Activated T-cell treated with anti-CD3 and anti-CD28 coated beads, Interleukin-2, amount 50 U/mL, for 24 hours (primary cell): ENCODE measurements around the gene PRR12.

Experiments
- DNase-seq: peaks from one replicate; pipeline ENCODE4 v3.0.0-alpha.2; 2020
- H3K27ac Mint-ChIP-seq: 2 replicates; pipeline ENCODE4 v1.8.0; 2020; ENCODE audit warnings: mild to moderate bottlenecking, mixed read lengths
- H3K27me3 Mint-ChIP-seq: 2 replicates; pipeline ENCODE4 v1.8.0; 2020; ENCODE audit warnings: mixed read lengths
- H3K36me3 Mint-ChIP-seq: 2 replicates; pipeline ENCODE4 v1.8.0; 2020; ENCODE audit warnings: low read depth, mixed read lengths
- H3K4me1 Mint-ChIP-seq: 2 replicates; pipeline ENCODE4 v1.8.0; 2020; ENCODE audit warnings: low read depth, mixed read lengths
- H3K4me3 Mint-ChIP-seq: 2 replicates; pipeline ENCODE4 v1.8.0; 2020; ENCODE audit warnings: mild to moderate bottlenecking, moderate library complexity, mixed read lengths
- H3K9me3 Mint-ChIP-seq: 2 replicates; pipeline ENCODE4 v1.8.0; 2020; ENCODE audit warnings: mixed read lengths

PRR12 gene

DNA sequence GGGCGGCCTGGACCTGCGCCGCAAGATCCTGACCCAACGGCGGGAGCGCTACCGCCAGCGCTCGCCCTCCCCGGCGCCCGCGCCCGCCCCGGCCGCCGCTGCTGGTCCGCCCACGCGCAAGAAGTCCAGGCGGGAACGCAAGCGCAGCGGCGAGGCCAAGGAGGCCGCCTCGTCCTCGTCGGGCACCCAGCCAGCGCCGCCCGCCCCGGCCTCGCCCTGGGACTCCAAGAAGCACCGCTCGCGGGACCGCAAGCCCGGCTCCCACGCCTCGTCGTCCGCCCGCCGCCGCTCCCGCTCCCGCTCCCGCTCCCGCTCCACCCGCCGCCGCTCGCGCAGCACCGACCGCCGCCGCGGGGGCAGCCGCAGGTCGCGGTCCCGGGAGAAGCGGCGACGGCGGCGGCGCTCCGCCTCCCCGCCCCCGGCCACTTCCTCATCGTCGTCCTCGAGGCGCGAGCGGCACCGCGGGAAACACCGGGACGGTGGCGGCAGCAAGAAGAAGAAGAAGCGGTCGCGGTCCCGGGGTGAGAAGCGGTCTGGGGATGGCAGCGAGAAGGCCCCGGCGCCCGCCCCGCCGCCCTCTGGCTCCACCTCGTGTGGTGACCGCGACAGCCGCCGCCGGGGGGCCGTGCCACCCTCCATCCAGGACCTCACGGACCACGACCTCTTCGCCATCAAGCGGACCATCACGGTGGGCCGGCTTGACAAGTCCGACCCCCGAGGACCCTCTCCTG, 61.0 kb downstream of the PRR12 start:
- Mint-ChIP-seq H3K9me3 (no peaks in the 10 kb centered on the region), H3K4me3 (no peak overlapping the region), H3K27ac (no peak overlapping the region), H3K4me1 (peaks cover 2% of the 10 kb centered on the region), H3K27me3 (no peaks in the 10 kb centered on the region), H3K36me3 (peaks cover 78% of the 10 kb centered on the region)
- DNase-seq, result no peak

- no peak for DNase-seq
- H3K9me3 Mint-ChIP-seq, result no peaks in the 10 kb centered on the region
- peaks cover 2% of the 10 kb centered on the region for H3K4me1 Mint-ChIP-seq
- H3K4me3 Mint-ChIP-seq, result no peak overlapping the region
- peaks cover 77% of the 10 kb centered on the region for H3K36me3 Mint-ChIP-seq
- no peaks in the 10 kb centered on the region for H3K27me3 Mint-ChIP-seq
- peak overlapping the region; percentile 44 for H3K27ac Mint-ChIP-seq
These were observed 61.8 kb downstream of the PRR12 start for GRCh38 chr19:49652551-49653465.

DNA sequence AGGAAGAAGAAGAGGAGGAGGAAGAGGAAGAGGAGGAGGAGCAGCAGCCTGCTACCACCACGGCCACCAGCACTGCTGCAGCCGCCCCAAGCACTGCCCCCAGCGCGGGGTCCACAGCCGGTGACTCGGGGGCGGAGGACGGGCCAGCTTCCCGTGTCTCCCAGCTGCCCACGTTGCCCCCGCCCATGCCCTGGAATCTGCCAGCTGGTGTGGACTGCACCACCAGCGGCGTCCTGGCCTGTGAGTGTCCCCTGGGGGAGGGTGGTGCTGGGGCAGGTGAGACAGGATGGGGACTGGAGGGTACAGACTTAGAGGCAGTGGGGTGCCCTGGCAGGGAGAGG, 62.5 kb downstream of the PRR12 start:
- Mint-ChIP-seq H3K9me3 (no peaks in the 10 kb centered on the region), H3K27ac (peak overlapping the region; percentile 59), H3K27me3 (no peaks in the 10 kb centered on the region), H3K36me3 (peaks cover 79% of the 10 kb centered on the region), H3K4me1 (peaks cover 2% of the 10 kb centered on the region), H3K4me3 (no peak overlapping the region)
- no peak for DNase-seq

GRCh38 chr19:49654581-49654980, 63.6 kb downstream of the PRR12 start:
- no peak overlapping the region for H3K4me3 Mint-ChIP-seq
- DNase-seq, result no peak
- H3K9me3 Mint-ChIP-seq, result no peaks in the 10 kb centered on the region
- H3K36me3 Mint-ChIP-seq, result peaks cover 79% of the 10 kb centered on the region
- H3K27me3 Mint-ChIP-seq, result no peaks in the 10 kb centered on the region
- H3K27ac Mint-ChIP-seq, result no peak overlapping the region
- H3K4me1 Mint-ChIP-seq, result peaks cover 6% of the 10 kb centered on the region

DNA sequence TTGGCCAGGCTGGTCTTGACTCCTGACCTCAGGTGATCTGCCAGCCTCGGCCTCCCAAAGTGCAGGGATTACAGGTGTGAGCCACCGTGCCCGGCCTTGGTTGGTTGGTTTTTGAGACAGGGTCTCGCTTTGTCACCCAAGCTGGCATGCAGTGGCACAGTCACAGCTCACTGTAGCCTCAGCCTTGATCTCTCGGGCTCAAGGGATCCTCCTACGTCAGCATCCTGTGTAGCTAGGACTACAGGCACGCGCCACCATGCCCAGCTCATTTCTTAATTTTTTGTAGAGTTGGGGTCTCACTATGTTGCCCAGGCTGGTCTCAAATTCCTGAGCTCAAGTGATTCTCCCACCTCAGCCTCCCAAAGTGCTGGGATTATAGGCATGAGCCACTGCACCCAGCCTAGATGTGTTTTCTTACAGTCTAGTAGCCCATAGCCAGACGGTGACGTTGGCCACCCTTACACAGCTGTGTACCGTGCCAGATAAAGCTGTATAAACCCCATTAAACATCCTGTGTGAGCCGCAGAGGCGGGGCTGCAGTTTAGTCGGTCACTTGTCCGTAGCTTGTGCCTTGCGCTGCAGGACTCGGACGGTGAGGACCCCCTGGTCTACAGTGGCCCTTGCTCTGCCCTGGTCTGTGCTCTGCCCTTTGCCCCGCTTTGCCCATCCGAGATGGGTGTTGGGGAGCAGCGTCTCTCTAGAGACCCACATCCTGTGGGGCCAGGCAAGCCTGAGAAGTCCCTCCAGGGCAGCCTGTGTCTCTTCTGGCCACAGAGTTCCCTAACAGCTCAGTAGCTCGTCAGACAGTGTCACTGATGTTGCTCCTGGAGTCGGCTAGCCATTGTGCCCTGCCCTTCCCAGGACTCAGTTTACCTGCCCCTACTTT, 64.8 kb downstream of the PRR12 start:
- DNase-seq, result no peak
- Mint-ChIP-seq H3K27ac (peak overlapping the region; percentile 36), H3K4me1 (peaks cover 8% of the 10 kb centered on the region), H3K27me3 (no peaks in the 10 kb centered on the region), H3K9me3 (no peaks in the 10 kb centered on the region), H3K4me3 (no peak overlapping the region), H3K36me3 (peaks cover 79% of the 10 kb centered on the region)

- H3K4me3 Mint-ChIP-seq, result no peak overlapping the region
- DNase-seq, result no peak
- H3K27me3 Mint-ChIP-seq, result no peaks in the 10 kb centered on the region
- peak overlapping the region; percentile 36 for H3K27ac Mint-ChIP-seq
- peaks cover 84% of the 10 kb centered on the region for H3K36me3 Mint-ChIP-seq
- H3K9me3 Mint-ChIP-seq, result no peaks in the 10 kb centered on the region
- H3K4me1 Mint-ChIP-seq, result peaks cover 8% of the 10 kb centered on the region
These were observed 65.6 kb downstream of the PRR12 start for GRCh38 chr19:49656456-49657109.

DNA sequence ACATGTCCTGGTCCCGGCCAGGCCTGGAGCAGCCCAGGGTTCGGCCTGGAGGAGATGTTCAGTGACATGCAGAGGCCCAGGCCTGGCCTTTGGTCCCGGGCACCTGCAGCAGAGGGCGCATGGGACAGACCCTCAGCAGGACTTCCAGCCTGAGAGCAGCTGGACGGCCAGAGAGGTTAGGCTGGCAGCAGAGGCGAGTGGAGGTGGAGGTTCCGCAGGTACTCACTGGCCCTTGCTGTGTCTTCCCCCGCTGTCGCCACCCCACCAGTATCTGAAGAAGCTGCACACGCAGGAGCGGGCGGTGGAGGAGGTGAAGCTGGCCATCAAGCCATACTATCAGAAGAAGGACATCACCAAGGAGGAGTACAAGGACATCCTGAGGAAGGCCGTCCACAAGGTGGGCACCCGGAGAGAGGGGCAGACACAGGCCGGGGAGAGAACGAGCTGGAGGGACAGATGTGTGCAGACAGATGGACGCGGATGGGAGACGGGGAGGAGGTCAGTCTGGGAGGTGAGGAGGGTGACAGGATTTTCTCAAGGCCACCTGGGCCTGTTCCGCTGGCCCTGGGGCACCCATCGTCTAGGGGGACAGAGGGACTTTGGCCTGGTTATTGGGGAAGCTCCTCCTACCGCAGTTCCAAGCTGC, 66.6 kb downstream of the PRR12 start:
- no peak overlapping the region for H3K4me3 Mint-ChIP-seq
- peaks cover 90% of the 10 kb centered on the region for H3K36me3 Mint-ChIP-seq
- peaks cover 13% of the 10 kb centered on the region for H3K4me1 Mint-ChIP-seq
- H3K27ac Mint-ChIP-seq, result peak overlapping the region; percentile 30
- no peaks in the 10 kb centered on the region for H3K27me3 Mint-ChIP-seq
- no peak for DNase-seq
- H3K9me3 Mint-ChIP-seq, result no peaks in the 10 kb centered on the region

GRCh38 chr19:49658139-49658517, 67.1 kb downstream of the PRR12 start:
- Mint-ChIP-seq H3K9me3 (no peaks in the 10 kb centered on the region), H3K4me1 (peaks cover 18% of the 10 kb centered on the region), H3K27me3 (no peaks in the 10 kb centered on the region), H3K4me3 (no peak overlapping the region), H3K36me3 (peaks cover 91% of the 10 kb centered on the region), H3K27ac (no peak overlapping the region)
- DNase-seq, result no peak

DNA sequence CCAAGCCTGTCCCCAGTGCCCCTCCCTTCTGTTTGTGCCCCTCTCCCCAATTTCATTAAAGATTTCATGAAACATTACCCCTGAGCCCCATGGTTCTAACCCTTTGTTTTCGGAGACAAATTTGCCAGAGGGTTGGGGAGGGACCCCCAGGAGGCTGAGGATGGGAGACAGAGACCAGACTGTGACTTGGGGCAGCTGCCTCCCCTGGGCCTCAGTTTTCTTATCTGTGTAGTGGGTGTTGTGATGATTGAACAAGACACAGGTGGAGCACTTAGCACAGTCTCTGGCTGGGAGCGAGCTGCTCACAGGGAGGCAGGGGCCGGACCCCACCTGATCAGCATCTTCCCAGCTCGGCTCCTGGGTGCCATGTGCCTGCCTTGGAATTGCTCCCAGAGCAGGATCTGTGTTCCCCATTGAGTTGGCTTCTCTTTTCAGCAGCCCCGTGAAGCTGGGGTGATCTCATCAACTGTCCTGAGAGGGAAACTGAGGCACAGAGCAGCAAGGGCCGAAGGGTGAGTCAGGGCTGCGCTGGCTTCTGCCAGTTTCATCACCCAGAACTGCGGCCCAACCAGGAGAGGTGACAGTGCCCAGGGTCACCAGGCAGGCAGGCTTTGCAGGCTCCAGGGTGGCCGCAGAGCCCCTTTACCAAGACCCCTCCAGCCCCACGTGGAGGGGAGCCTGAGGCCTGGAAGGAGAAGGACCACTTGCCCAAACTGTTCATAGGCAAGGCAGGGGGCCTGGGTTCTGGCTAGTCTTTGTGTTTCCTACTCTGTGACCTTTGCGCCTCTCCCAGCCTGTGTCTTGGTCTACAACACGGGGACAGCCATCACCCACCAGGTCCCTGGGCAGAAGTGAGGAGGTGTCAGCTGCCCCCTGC, 67.8 kb downstream of the PRR12 start:
- peaks cover 25% of the 10 kb centered on the region for H3K4me1 Mint-ChIP-seq
- no peak overlapping the region for H3K4me3 Mint-ChIP-seq
- H3K36me3 Mint-ChIP-seq, result peaks cover 94% of the 10 kb centered on the region
- H3K9me3 Mint-ChIP-seq, result no peaks in the 10 kb centered on the region
- no peaks in the 10 kb centered on the region for H3K27me3 Mint-ChIP-seq
- peak overlapping the region; percentile 59 for H3K27ac Mint-ChIP-seq
- no peak for DNase-seq

GRCh38 chr19:49660338-49660961, 69.5 kb downstream of the PRR12 start:
- H3K9me3 Mint-ChIP-seq, result no peaks in the 10 kb centered on the region
- no peak for DNase-seq
- H3K36me3 Mint-ChIP-seq, result peaks cover 94% of the 10 kb centered on the region
- no peak overlapping the region for H3K4me3 Mint-ChIP-seq
- peaks cover 32% of the 10 kb centered on the region for H3K4me1 Mint-ChIP-seq
- H3K27me3 Mint-ChIP-seq, result no peaks in the 10 kb centered on the region
- H3K27ac Mint-ChIP-seq, result peak overlapping the region; percentile 55

- peaks cover 85% of the 10 kb centered on the region for H3K36me3 Mint-ChIP-seq
- DNase-seq, result no peak
- peaks cover 42% of the 10 kb centered on the region for H3K4me1 Mint-ChIP-seq
- no peak overlapping the region for H3K4me3 Mint-ChIP-seq
- no peaks in the 10 kb centered on the region for H3K9me3 Mint-ChIP-seq
- no peaks in the 10 kb centered on the region for H3K27me3 Mint-ChIP-seq
- peak overlapping the region; percentile 63 for H3K27ac Mint-ChIP-seq
These were observed 71.0 kb downstream of the PRR12 start for GRCh38 chr19:49662011-49662410.

DNA sequence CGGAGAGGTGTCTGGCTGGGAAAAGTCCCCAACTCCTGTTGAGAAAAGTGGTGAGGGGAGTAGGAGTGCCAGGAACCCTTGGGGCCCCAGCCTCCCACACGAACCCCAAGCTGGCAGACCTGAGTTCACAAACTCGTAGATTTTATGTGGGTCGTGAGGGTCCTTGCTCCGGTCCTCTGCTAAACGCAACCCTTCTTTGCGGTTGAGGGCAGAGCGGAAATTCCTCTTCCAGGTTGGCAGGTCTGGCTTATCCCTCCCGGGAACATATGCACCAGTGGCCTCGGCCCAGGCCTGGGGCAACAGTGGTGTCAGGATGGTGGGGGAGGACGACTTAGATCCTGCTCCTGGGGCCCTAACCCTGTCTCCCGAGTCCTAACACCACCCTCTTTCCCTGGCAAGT, 72.2 kb downstream of the PRR12 start:
- peak overlapping the region; percentile 99 for H3K4me3 Mint-ChIP-seq
- peak overlapping the region; percentile 99 for H3K27ac Mint-ChIP-seq
- no peak for DNase-seq
- peaks cover 46% of the 10 kb centered on the region for H3K4me1 Mint-ChIP-seq
- no peaks in the 10 kb centered on the region for H3K27me3 Mint-ChIP-seq
- H3K9me3 Mint-ChIP-seq, result no peaks in the 10 kb centered on the region
- peaks cover 82% of the 10 kb centered on the region for H3K36me3 Mint-ChIP-seq
